CD8-positive, alpha-beta memory T cell (primary cell): ENCODE data around the gene CHIC2. TPM values are rescaled to one million over a fixed set of nuclear protein-coding genes. Genes with fewer than 3 reads are reported as not detected.
A peak's percentile ranks its signal among the peaks of the same experiment; 100 is the strongest.

Experiments
- CTCF ChIA-PET: fragments of 350-600 bp; sonication (Branson Sonifier 250); formaldehyde crosslinking; loops from one replicate; lab custom pipeline; 2021; ENCODE audit warnings: antibody characterized with exemption; lab: Charles Lee
- POLR2A ChIA-PET: fragments of 350-600 bp; sonication (Branson Sonifier 250); formaldehyde crosslinking; loops from one replicate; lab custom pipeline; 2021; ENCODE audit warnings: antibody characterized with exemption; lab: Charles Lee
- DNase-seq, 5 donors: peaks; one replicate each; pipeline versions ENCODE4 v3.0.0 to v3.0.0-alpha.2; 2020 to 2022; ENCODE audit warnings: mixed read lengths in 1 of 5
- H3K27ac ChIP-seq: one replicate; pipeline ENCODE4 v1.7.0; 2013; ENCODE audit warnings: low read depth, mild to moderate bottlenecking, low read length, moderate library complexity
- H3K27me3 ChIP-seq: 2 replicates; pipeline ENCODE4 v1.7.0; 2013; ENCODE audit warnings: low read length, mild to moderate bottlenecking; ENCODE audit not compliant: insufficient read depth, poor library complexity, severe bottlenecking
- H3K36me3 ChIP-seq: 2 replicates; pipeline ENCODE4 v1.7.0; 2013; ENCODE audit warnings: mild to moderate bottlenecking, low read length, moderate library complexity; ENCODE audit not compliant: insufficient read depth
- H3K4me1 ChIP-seq: 2 replicates; pipeline ENCODE4 v1.7.0; 2013; ENCODE audit warnings: mild to moderate bottlenecking, low read length, moderate library complexity; ENCODE audit not compliant: insufficient read depth
- H3K4me3 ChIP-seq: 2 replicates; pipeline ENCODE4 v1.7.0; 2013; ENCODE audit warnings: mild to moderate bottlenecking, low read length
- H3K9me3 ChIP-seq: 2 replicates; pipeline ENCODE4 v1.7.0; 2013; ENCODE audit warnings: mild to moderate bottlenecking, low read length
- H3K27ac Mint-ChIP-seq, 8 donors: one replicate each; pipeline ENCODE4 v1.8.0; 2020 to 2021; ENCODE audit warnings: mixed read lengths in 8 of 8, mild to moderate bottlenecking in 6 of 8, inconsistent platforms in 3 of 8, moderate library complexity in 3 of 8
- H3K27me3 Mint-ChIP-seq, 2 donors: one replicate each; pipeline ENCODE4 v1.8.0; 2020 to 2021; ENCODE audit warnings: mixed read lengths in 2 of 2, mild to moderate bottlenecking in 1 of 2, moderate library complexity in 1 of 2
- H3K36me3 Mint-ChIP-seq, 3 donors: one replicate each; pipeline ENCODE4 v1.8.0; 2020 to 2021; ENCODE audit warnings: mixed read lengths in 3 of 3, inconsistent platforms in 1 of 3, mild to moderate bottlenecking in 1 of 3
- H3K4me1 Mint-ChIP-seq, 3 donors: one replicate each; pipeline ENCODE4 v1.8.0; 2020 to 2021; ENCODE audit warnings: mixed read lengths in 3 of 3, inconsistent platforms in 1 of 3, mild to moderate bottlenecking in 1 of 3
- H3K4me3 Mint-ChIP-seq, 7 donors: one replicate each; pipeline ENCODE4 v1.8.0; 2020 to 2021; ENCODE audit warnings: mixed read lengths in 7 of 7, mild to moderate bottlenecking in 6 of 7, moderate library complexity in 4 of 7, inconsistent platforms in 2 of 7
- H3K9me3 Mint-ChIP-seq, 5 donors: one replicate each; pipeline ENCODE4 v1.8.0; 2020 to 2022; ENCODE audit warnings: mixed read lengths in 5 of 5, mild to moderate bottlenecking in 3 of 5, moderate library complexity in 2 of 5, inconsistent platforms in 1 of 5
- polyA plus RNA-seq: library from polyadenylated mRNA; unstranded; fragments of 300-500 nt; fragmentation: Illumina TruSeq; gene quantifications from one replicate; pipeline ENCODE4 v1.2.3, GENCODE V29; 2021
- total RNA-seq, 2 experiments: library from RNA; stranded (reverse); gene quantifications; one replicate each; pipeline ENCODE4 v1.2.3, GENCODE V29; 2021

The CHIC2 gene
- total and polyA plus RNA-seq, 3 experiments from 2014 or later: 25.0 to 57.3 (median 27.9) TPM

DNA sequence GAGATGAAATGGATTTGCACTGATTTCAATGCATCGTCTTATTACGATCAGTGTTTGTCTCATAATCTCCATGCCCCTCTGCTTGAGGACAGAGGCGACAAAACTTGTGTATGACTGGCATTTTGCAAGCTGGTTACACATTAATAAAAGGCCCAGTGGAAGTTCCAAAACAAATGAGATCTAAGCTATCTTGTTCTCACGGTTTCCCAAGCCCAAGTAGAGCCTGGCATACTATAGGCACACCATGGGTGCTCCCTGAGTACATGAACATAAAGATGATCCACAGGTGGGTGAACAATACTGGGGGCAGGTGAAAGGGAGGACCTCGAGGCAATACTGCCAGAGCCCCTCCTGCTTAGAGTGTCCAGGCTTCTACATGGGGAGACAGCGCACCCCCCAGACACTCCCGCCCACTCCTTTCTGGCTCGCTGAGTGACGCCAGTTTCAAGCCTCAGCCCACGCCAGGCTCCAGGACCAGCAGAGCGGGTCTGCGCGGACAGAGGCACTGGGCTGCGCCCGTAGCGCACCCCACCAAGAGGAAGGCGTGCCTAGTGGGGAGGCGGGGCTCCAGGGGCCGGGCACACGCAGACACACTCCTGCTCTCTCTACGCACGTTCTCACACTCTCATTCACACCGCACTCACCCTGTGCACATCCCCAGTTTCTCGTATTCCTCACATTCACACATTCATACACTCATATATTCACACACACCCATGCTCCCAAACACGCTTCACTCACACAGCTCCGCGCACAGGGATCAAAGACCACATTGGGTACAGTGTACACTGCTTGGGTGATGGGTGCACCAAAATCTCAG, 26.6 kb upstream of the CHIC2 start:
- H3K36me3 Mint-ChIP-seq: no peaks in the 10 kb centered on the region
- peaks cover 34 to 63% of the 10 kb centered on the region in 2 donors for H3K27me3 Mint-ChIP-seq
- CTCF ChIA-PET: no interaction called here
- peak overlapping the region in 3 of 8 donors; percentile 33 to 41 (median 37) for H3K27ac Mint-ChIP-seq
- Histone ChIP-seq H3K36me3 (no peaks in the 10 kb centered on the region), H3K27ac (no peak overlapping the region), H3K4me3 (peak overlapping the region; percentile 62), H3K9me3 (no peaks in the 10 kb centered on the region), H3K4me1 (peaks cover 14% of the 10 kb centered on the region), H3K27me3 (peaks cover 37% of the 10 kb centered on the region)
- H3K4me1 Mint-ChIP-seq: peaks cover 22 to 27% (median 26%) of the 10 kb centered on the region in 3 donors
- DNase-seq: peak in 3 of 5 donors; percentile 25 to 59 (median 29)
- POLR2A ChIA-PET: no interaction called here
- peak overlapping the region; percentile 83 to 94 (median 86) for H3K4me3 Mint-ChIP-seq
- H3K9me3 Mint-ChIP-seq: no peaks in the 10 kb centered on the region

DNA sequence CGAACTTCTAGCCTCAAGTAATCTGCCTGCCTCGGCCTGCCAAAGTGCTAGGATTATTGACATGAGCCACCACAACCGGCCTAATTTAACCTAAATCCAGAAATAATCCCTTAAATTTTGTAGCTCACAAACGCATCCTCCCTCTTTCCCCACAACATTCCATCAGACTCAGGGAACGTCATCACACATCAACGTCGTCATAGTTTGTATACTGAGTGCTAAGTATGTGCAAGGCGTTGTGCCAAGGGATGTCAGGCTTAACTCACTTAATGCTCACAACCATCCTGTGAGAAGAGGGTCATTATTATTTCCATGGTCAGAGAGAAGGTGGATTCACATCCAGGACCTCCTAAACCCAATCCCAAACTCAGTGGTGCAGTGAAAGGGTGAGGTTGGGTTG, 26.0 kb upstream of the CHIC2 start:
- H3K27me3 Mint-ChIP-seq: peaks cover 29 to 58% of the 10 kb centered on the region in 2 donors
- peaks cover 31% of the 10 kb centered on the region for H3K27me3 ChIP-seq
- peaks cover 14% of the 10 kb centered on the region for H3K4me1 ChIP-seq
- POLR2A ChIA-PET: no interaction called here
- H3K36me3 ChIP-seq: no peaks in the 10 kb centered on the region
- H3K36me3 Mint-ChIP-seq: no peaks in the 10 kb centered on the region
- CTCF ChIA-PET: no interaction called here
- no peak for DNase-seq
- no peaks in the 10 kb centered on the region for H3K9me3 Mint-ChIP-seq
- no peaks in the 10 kb centered on the region for H3K9me3 ChIP-seq
- no peak overlapping the region for H3K27ac Mint-ChIP-seq
- H3K4me3 Mint-ChIP-seq: peak overlapping the region in 4 of 7 donors; percentile 34 to 90 (median 84)
- H3K27ac ChIP-seq: no peak overlapping the region
- H3K4me3 ChIP-seq: no peak overlapping the region
- H3K4me1 Mint-ChIP-seq: peaks cover 22 to 27% (median 25%) of the 10 kb centered on the region in 3 donors

DNA sequence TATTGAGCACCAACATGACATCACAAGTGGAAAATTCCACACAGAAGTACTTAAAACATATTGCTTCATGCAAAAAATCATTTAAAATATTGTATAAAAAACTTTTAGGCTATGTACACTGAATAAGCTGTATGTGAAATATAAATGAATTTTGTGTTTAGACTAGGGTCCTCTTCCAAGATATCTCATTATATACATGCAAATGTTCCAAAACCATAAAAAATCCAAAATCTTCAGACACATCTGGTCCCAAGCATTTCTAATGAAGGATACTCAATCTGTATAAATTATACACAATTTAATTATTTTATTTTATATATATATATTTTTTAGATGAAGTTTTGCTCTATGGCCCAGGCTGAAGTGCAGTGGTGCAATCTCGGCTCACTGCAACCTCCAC, 25.5 kb upstream of the CHIC2 start:
- no peaks in the 10 kb centered on the region for H3K9me3 ChIP-seq
- H3K36me3 ChIP-seq: no peaks in the 10 kb centered on the region
- peaks cover 22 to 27% (median 25%) of the 10 kb centered on the region in 3 donors for H3K4me1 Mint-ChIP-seq
- CTCF ChIA-PET: no interaction called here
- H3K27ac Mint-ChIP-seq: no peak overlapping the region
- no peak for DNase-seq
- no peak overlapping the region for H3K27ac ChIP-seq
- H3K4me3 Mint-ChIP-seq: peak overlapping the region in 1 of 7 donors; percentile 12
- peaks cover 26% of the 10 kb centered on the region for H3K27me3 ChIP-seq
- peaks cover 14% of the 10 kb centered on the region for H3K4me1 ChIP-seq
- H3K27me3 Mint-ChIP-seq: peaks cover 24 to 53% of the 10 kb centered on the region in 2 donors
- no peaks in the 10 kb centered on the region for H3K9me3 Mint-ChIP-seq
- no peak overlapping the region for H3K4me3 ChIP-seq
- POLR2A ChIA-PET: no interaction called here
- H3K36me3 Mint-ChIP-seq: no peaks in the 10 kb centered on the region

DNA sequence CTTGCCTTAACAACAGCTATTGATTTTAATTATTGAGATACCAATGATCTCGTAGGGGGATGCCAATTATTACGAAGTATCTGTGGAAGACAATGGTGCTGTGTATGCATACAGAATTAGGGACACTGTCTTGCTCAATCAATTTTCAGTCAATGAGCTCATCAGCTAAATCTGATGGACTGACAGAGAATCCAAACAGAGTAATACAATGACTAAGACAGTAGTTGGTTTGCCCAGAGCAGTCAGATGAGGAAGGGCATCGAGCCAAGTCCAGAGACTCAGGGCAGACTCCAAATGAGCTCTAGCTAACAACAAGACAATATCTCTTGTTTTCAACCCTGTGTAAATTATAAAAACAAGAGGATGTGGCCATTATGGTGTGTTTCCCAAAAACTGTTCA, 20.9 kb upstream of the CHIC2 start:
- no peak overlapping the region for H3K27ac Mint-ChIP-seq
- H3K9me3 ChIP-seq: no peaks in the 10 kb centered on the region
- no peaks in the 10 kb centered on the region for H3K4me1 Mint-ChIP-seq
- POLR2A ChIA-PET: interaction anchor here (0.7 kb wide), 2 partner anchors 80 to 662 kb away, joined by 3 to 8 read pairs; no protein-coding TSS in a partner anchor
- H3K36me3 Mint-ChIP-seq: peaks cover 0 to 6% (median 0%) of the 10 kb centered on the region in 3 donors
- peaks cover 2 to 24% of the 10 kb centered on the region in 2 donors for H3K27me3 Mint-ChIP-seq
- peaks cover 3% of the 10 kb centered on the region for H3K27me3 ChIP-seq
- no peak for DNase-seq
- CTCF ChIA-PET: interaction anchor here (0.9 kb wide), 1 partner anchor 28 kb away, joined by 3 read pairs; no protein-coding TSS in a partner anchor
- H3K4me3 ChIP-seq: no peak overlapping the region
- no peaks in the 10 kb centered on the region for H3K36me3 ChIP-seq
- H3K9me3 Mint-ChIP-seq: no peaks in the 10 kb centered on the region
- no peak overlapping the region for H3K4me3 Mint-ChIP-seq
- no peaks in the 10 kb centered on the region for H3K4me1 ChIP-seq
- no peak overlapping the region for H3K27ac ChIP-seq

DNA sequence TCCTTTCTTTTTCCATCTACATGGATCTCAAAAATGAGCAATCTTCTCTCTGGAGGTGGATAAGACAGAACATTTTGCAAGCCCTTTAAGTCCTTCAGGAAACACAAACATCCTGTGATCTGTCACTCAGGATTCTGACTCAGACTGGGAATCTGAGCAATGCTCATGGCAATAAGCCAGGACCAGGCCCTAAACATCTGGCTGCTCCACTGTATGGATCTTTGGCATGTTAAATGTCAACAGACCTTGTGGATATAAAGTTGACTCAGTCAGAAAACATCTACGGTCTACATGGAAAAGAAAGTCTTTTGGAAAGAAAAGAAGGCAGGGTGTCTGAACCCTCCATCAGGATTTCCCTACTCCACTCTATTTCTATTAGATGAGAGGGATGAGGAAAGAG, 17.8 kb upstream of the CHIC2 start:
- Histone ChIP-seq H3K9me3 (no peaks in the 10 kb centered on the region), H3K27ac (no peak overlapping the region), H3K36me3 (no peaks in the 10 kb centered on the region), H3K27me3 (peaks cover 3% of the 10 kb centered on the region), H3K4me1 (no peaks in the 10 kb centered on the region), H3K4me3 (no peak overlapping the region)
- no peak for DNase-seq
- H3K9me3 Mint-ChIP-seq: no peaks in the 10 kb centered on the region
- peaks cover 6 to 33% of the 10 kb centered on the region in 2 donors for H3K27me3 Mint-ChIP-seq
- peaks cover 0 to 6% (median 0%) of the 10 kb centered on the region in 3 donors for H3K36me3 Mint-ChIP-seq
- CTCF ChIA-PET: no interaction called here
- no peak overlapping the region for H3K27ac Mint-ChIP-seq
- no peak overlapping the region for H3K4me3 Mint-ChIP-seq
- H3K4me1 Mint-ChIP-seq: no peaks in the 10 kb centered on the region
- POLR2A ChIA-PET: no interaction called here

DNA sequence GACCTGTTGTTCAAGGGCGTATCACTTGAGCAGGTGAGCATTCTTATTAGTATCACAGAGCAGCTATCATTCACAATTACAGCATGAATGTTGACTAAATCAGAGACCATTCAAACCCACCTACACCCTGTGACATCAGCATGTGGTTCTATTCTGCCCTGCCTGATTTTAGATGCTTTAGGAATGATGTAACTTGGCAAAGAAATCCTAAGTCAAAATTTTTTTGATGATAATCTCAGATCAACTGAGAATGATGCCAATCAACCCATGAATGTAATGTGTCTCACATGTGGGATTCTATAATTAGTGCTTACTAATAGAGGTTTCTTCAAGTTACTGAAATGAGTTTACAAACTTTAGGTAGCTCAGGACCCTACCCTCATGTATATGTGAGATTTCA, 13.4 kb upstream of the CHIC2 start:
- H3K9me3 ChIP-seq: no peaks in the 10 kb centered on the region
- no peaks in the 10 kb centered on the region for H3K36me3 Mint-ChIP-seq
- H3K4me1 ChIP-seq: no peaks in the 10 kb centered on the region
- POLR2A ChIA-PET: no interaction called here
- CTCF ChIA-PET: no interaction called here
- no peaks in the 10 kb centered on the region for H3K9me3 Mint-ChIP-seq
- H3K4me3 ChIP-seq: no peak overlapping the region
- no peaks in the 10 kb centered on the region for H3K4me1 Mint-ChIP-seq
- peaks cover 6 to 41% of the 10 kb centered on the region in 2 donors for H3K27me3 Mint-ChIP-seq
- H3K36me3 ChIP-seq: no peaks in the 10 kb centered on the region
- H3K27ac Mint-ChIP-seq: no peak overlapping the region
- H3K27ac ChIP-seq: no peak overlapping the region
- no peak for DNase-seq
- no peaks in the 10 kb centered on the region for H3K27me3 ChIP-seq
- no peak overlapping the region for H3K4me3 Mint-ChIP-seq

DNA sequence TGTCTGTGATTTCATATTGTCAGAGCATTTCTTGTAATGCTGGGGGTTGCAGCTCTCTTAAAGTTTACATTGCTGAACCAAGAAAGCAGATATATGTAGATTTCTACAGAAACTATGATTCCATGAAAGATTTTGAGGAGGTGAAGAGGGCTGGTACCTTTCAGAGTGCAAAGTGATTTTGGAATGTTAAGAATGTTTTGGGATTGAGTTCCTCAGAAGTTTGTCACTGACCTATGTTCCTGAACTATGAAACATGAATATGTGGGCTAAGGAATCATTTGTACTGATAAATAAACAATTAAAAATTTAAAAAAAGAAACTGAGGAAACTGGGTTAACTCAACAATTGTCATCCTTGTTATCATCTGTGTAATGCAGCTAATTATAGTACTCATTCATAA, 12.3 kb upstream of the CHIC2 start:
- Histone ChIP-seq H3K4me3 (no peak overlapping the region), H3K36me3 (no peaks in the 10 kb centered on the region), H3K27me3 (no peaks in the 10 kb centered on the region), H3K4me1 (no peaks in the 10 kb centered on the region), H3K27ac (no peak overlapping the region), H3K9me3 (no peaks in the 10 kb centered on the region)
- POLR2A ChIA-PET: no interaction called here
- H3K36me3 Mint-ChIP-seq: peaks cover 0 to 2% (median 0%) of the 10 kb centered on the region in 3 donors
- no peak overlapping the region for H3K4me3 Mint-ChIP-seq
- no peaks in the 10 kb centered on the region for H3K9me3 Mint-ChIP-seq
- H3K27me3 Mint-ChIP-seq: peaks cover 6 to 41% of the 10 kb centered on the region in 2 donors
- H3K27ac Mint-ChIP-seq: no peak overlapping the region
- DNase-seq: no peak
- CTCF ChIA-PET: interaction anchor here (1.5 kb wide), 1 partner anchor 13 kb away, joined by 3 read pairs; no protein-coding TSS in a partner anchor
- H3K4me1 Mint-ChIP-seq: no peaks in the 10 kb centered on the region

DNA sequence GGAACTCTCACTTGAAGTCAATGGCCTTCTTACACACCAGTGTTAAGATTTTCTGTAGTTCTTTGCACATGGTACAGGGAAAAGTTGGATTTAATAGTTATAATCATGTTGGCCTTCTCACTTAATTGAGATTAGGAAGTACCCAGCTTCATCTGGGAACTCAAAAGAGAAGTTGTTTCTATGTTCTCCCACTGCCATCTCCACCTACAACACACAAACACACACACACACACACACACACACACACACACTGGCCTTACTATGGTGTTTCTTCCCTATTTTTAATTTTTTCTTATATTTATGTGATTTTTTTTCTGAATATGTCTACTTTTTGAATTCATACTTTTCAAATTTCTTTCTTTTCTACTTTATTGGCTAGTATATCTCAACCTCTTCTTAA, 10.0 kb upstream of the CHIC2 start:
- POLR2A ChIA-PET: no interaction called here
- CTCF ChIA-PET: no interaction called here
- no peak overlapping the region for H3K27ac Mint-ChIP-seq
- peaks cover 0 to 4% (median 0%) of the 10 kb centered on the region in 3 donors for H3K36me3 Mint-ChIP-seq
- DNase-seq: no peak
- Histone ChIP-seq H3K27me3 (no peaks in the 10 kb centered on the region), H3K4me3 (no peak overlapping the region), H3K9me3 (no peaks in the 10 kb centered on the region), H3K36me3 (no peaks in the 10 kb centered on the region), H3K4me1 (no peaks in the 10 kb centered on the region), H3K27ac (no peak overlapping the region)
- H3K4me1 Mint-ChIP-seq: no peaks in the 10 kb centered on the region
- H3K4me3 Mint-ChIP-seq: no peak overlapping the region
- H3K27me3 Mint-ChIP-seq: peaks cover 5 to 35% of the 10 kb centered on the region in 2 donors
- no peaks in the 10 kb centered on the region for H3K9me3 Mint-ChIP-seq
